Endodermal cell (in vitro differentiated cells): Measurements from ENCODE around the gene ARL3. TPM values are rescaled to one million over a fixed set of nuclear protein-coding genes. Genes with fewer than 3 reads are reported as not detected.
A peak's percentile ranks its signal among the peaks of the same experiment; 100 is the strongest.

Source experiments
- DNase-seq: peaks from one replicate; pipeline ENCODE4 v3.0.0-alpha.2; 2017
- H3K27ac ChIP-seq: 2 replicates; pipeline ENCODE4 v1.5.1; 2013; ENCODE audit warnings: mild to moderate bottlenecking, low read depth, low read length, moderate library complexity
- H3K27me3 ChIP-seq: 2 replicates; pipeline ENCODE4 v1.6.1; 2013; ENCODE audit warnings: mild to moderate bottlenecking, low read length, moderate library complexity; ENCODE audit not compliant: insufficient read depth, control insufficient read depth, poor library complexity, severe bottlenecking
- H3K36me3 ChIP-seq: 2 replicates; pipeline ENCODE4 v1.7.0; 2013; ENCODE audit warnings: mild to moderate bottlenecking, low read length, moderate library complexity; ENCODE audit not compliant: control insufficient read depth, insufficient read depth
- H3K4me1 ChIP-seq: one replicate; pipeline ENCODE4 v1.7.0; 2013; ENCODE audit warnings: low read length; ENCODE audit not compliant: control insufficient read depth, insufficient read depth
- H3K4me3 ChIP-seq: 2 replicates; pipeline ENCODE4 v1.5.1; 2013; ENCODE audit warnings: mild to moderate bottlenecking, low read length, moderate library complexity
- H3K9ac ChIP-seq: 2 replicates; pipeline ENCODE4 v1.6.1; 2013; ENCODE audit warnings: mild to moderate bottlenecking, low read length, moderate library complexity; ENCODE audit not compliant: poor library complexity, severe bottlenecking; ENCODE audit errors: extremely low read depth
- H3K9me3 ChIP-seq: 2 replicates; pipeline ENCODE4 v1.6.1; 2013; ENCODE audit warnings: mild to moderate bottlenecking, low read length, moderate library complexity; ENCODE audit not compliant: control insufficient read depth
- H3K27ac Mint-ChIP-seq: 2 replicates; pipeline ENCODE4 v1.8.0; 2020; ENCODE audit warnings: mixed read lengths
- H3K27me3 Mint-ChIP-seq: 2 replicates; pipeline ENCODE4 v1.8.0; 2021; ENCODE audit warnings: mild to moderate bottlenecking, mixed read lengths; ENCODE audit not compliant: insufficient read depth
- H3K36me3 Mint-ChIP-seq: 2 replicates; pipeline ENCODE4 v1.8.0; 2020; ENCODE audit warnings: low read depth, mixed read lengths
- H3K4me1 Mint-ChIP-seq: 2 replicates; pipeline ENCODE4 v1.8.0; 2020; ENCODE audit warnings: mixed read lengths
- H3K4me3 Mint-ChIP-seq: 2 replicates; pipeline ENCODE4 v1.8.0; 2020; ENCODE audit warnings: mild to moderate bottlenecking, moderate library complexity, mixed read lengths
- H3K9me3 Mint-ChIP-seq: 2 replicates; pipeline ENCODE4 v1.8.0; 2020; ENCODE audit warnings: mild to moderate bottlenecking, mixed read lengths
- CTCF ChIP-seq: fragments of 200-600 bp; sonication (generic); conservative IDR thresholded peaks from 2 replicates; pipeline ENCODE4 v1.5.0; 2021; ENCODE audit warnings: antibody characterized with exemption, mild to moderate bottlenecking
- WGBS, 2 experiments: methylation state at CpG; one replicate each; pipeline versions ENCODE4 v1.1.5 to v1.1.7; 2013; ENCODE audit warnings: missing lambda C conversion rate in 2 of 2, mixed read lengths in 1 of 2; ENCODE audit not compliant: insufficient coverage in 1 of 2, insufficient read length in 1 of 2; 5-methylcytosine and 5-hydroxymethylcytosine counted together
- total RNA-seq, 2 donors: library from RNA; stranded (reverse); fragmentation: NEBNext Ultra II Directional in 1 of 2; extraction: Animal tissue kit (Norgen Biotek cat#: 25700) in 1 of 2; gene quantifications; 2 replicates in 1 of 2; 3 replicates in 1 of 2; pipeline ENCODE4 v1.2.1, GENCODE V29; 2021

The ARL3 gene
- total RNA-seq, 2 donors from 2014 or later = 20.3 to 25.6 TPM

DNA sequence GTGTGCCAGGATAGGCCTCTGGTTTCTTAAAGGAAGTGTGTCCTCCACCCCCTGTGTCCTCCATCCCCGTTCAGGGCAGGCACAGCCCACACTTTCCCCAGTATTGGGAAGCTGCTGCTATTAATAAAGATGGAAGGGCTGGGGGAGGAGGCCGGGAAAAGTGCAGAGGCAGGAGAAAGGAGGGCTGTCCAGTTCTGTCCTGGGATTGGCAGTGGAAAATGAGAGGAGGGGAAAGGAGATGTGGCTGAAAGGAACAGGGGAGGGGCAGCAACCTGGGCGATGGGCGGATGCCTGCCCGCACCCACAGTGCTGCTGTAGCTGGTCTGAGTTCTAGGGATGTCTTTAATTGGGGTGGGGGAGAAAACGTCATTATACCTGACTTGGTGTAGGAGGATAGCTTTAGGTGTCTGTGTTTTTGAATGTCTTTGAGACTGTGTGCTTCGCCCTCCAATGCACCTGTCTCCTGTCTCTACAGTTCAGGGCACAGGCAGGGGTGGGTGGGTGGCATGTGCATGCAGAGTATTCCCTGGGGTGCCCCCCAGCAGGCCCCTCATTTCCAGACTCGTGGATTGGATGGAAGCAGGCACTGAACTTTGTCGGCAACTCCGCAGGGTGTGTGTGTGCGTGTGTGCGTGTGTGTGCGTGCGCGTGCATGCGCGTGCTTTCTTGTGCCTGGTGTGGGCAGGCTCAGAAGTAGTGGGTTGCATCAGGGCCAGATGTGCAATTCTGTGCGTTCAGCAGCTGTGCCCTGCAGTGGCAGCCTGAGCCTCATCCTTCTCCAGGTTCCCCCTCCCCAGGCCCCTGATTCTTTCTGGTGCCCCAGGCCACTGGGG is 67.4 kb downstream of the ARL3 start:
- peak overlapping the region; percentile 94 for H3K4me3 ChIP-seq
- 51 to 78% methylated on average over 3 to 18 of the region's 18 CpGs for WGBS, 2 experiments
- H3K36me3 ChIP-seq = no peaks in the 10 kb centered on the region
- DNase-seq = peak; percentile 46
- H3K4me1 Mint-ChIP-seq = peaks cover 24% of the 10 kb centered on the region
- H3K4me1 ChIP-seq = peaks cover 23% of the 10 kb centered on the region
- H3K9me3 Mint-ChIP-seq = no peaks in the 10 kb centered on the region
- H3K27ac Mint-ChIP-seq = peak overlapping the region; percentile 3
- H3K27me3 ChIP-seq = no peaks in the 10 kb centered on the region
- no peak for TF ChIP-seq CTCF
- H3K27me3 Mint-ChIP-seq = no peaks in the 10 kb centered on the region
- peaks cover 3% of the 10 kb centered on the region for H3K36me3 Mint-ChIP-seq
- no peaks in the 10 kb centered on the region for H3K9me3 ChIP-seq
- H3K9ac ChIP-seq = peak overlapping the region; percentile 94
- H3K27ac ChIP-seq = peak overlapping the region; percentile 90
- H3K4me3 Mint-ChIP-seq = peak overlapping the region; percentile 85

- peak overlapping the region; percentile 94 for H3K9ac ChIP-seq
- peak overlapping the region; percentile 94 for H3K4me3 ChIP-seq
- H3K4me1 Mint-ChIP-seq = peaks cover 30% of the 10 kb centered on the region
- peak overlapping the region; percentile 85 for H3K4me3 Mint-ChIP-seq
- H3K27ac Mint-ChIP-seq = peak overlapping the region; percentile 95
- peaks cover 3% of the 10 kb centered on the region for H3K36me3 Mint-ChIP-seq
- H3K36me3 ChIP-seq = no peaks in the 10 kb centered on the region
- DNase-seq = peak; percentile 79
- 7% methylated on average over 29 of the region's 29 CpGs; no CpG with 5 or more reads in 1 of the 2 experiments for WGBS, 2 experiments
- TF ChIP-seq CTCF = no peak
- H3K27ac ChIP-seq = peak overlapping the region; percentile 90
- no peaks in the 10 kb centered on the region for H3K9me3 ChIP-seq
- H3K27me3 Mint-ChIP-seq = no peaks in the 10 kb centered on the region
- H3K4me1 ChIP-seq = peaks cover 23% of the 10 kb centered on the region
- H3K9me3 Mint-ChIP-seq = no peaks in the 10 kb centered on the region
- no peaks in the 10 kb centered on the region for H3K27me3 ChIP-seq
Measured at GRCh38 chr10:102645741-102646609, 68.2 kb downstream of the ARL3 start.

DNA sequence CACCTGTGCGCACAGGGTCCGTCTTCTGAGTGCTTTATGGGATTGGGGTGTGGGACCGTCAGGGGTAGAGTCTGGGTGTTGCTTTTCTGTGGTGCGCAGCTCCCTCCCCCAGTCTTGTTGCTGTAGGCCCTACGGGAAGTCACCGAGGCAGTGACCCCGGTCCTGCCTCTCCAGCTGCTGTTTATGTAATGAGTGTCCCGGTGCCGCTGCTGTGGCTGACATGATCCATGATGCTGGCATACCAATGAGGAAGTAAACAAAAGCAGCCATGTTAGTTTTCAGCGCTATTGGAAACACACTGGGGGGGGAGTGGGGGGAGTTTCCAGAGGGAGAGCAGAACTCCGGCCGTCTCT is 68.8 kb downstream of the ARL3 start:
- WGBS, 2 experiments = 0% methylated on average over 6 to 12 of the region's 12 CpGs
- H3K9me3 ChIP-seq = no peaks in the 10 kb centered on the region
- H3K4me1 ChIP-seq = peaks cover 23% of the 10 kb centered on the region
- H3K9me3 Mint-ChIP-seq = no peaks in the 10 kb centered on the region
- H3K36me3 Mint-ChIP-seq = peaks cover 3% of the 10 kb centered on the region
- no peak for TF ChIP-seq CTCF
- H3K27me3 Mint-ChIP-seq = no peaks in the 10 kb centered on the region
- H3K9ac ChIP-seq = peak overlapping the region; percentile 94
- H3K4me3 ChIP-seq = peak overlapping the region; percentile 94
- H3K4me3 Mint-ChIP-seq = peak overlapping the region; percentile 85
- peak overlapping the region; percentile 90 for H3K27ac ChIP-seq
- peak; percentile 77 for DNase-seq
- no peaks in the 10 kb centered on the region for H3K27me3 ChIP-seq
- no peaks in the 10 kb centered on the region for H3K36me3 ChIP-seq
- H3K27ac Mint-ChIP-seq = peak overlapping the region; percentile 95
- H3K4me1 Mint-ChIP-seq = peaks cover 26% of the 10 kb centered on the region
